NB4 (cell line): ENCODE results near the gene CLSTN1.

ENCODE experiments used
- DNase-seq: peaks from one replicate; pipeline ENCODE4 v3.0.0; 2010; ENCODE audit warnings: low read depth
- H3K4me3 ChIP-seq: one replicate; pipeline ENCODE4 v1.5.1; 2011; ENCODE audit warnings: mild to moderate bottlenecking, low read depth, low read length, moderate library complexity
- CTCF ChIP-seq: IDR thresholded peaks from one replicate; pipeline ENCODE4 v1.5.1; 2012; ENCODE audit warnings: low read depth, low read length
- MAX ChIP-seq: IDR thresholded peaks from 2 replicates; pipeline ENCODE4 v1.6.1; 2011; ENCODE audit warnings: low read depth, low read length
- MYC ChIP-seq: IDR thresholded peaks from 2 replicates; pipeline ENCODE4 v1.6.1; 2011; ENCODE audit warnings: low read depth, low read length
- POLR2A ChIP-seq: IDR thresholded peaks from 2 replicates; pipeline ENCODE4 v1.6.1; 2011; ENCODE audit warnings: mild to moderate bottlenecking; ENCODE audit not compliant: insufficient read length; ENCODE audit errors: extremely low read depth

The CLSTN1 gene

GRCh38 chr1:9855186-9855585 lies 31.4 kb upstream of the CLSTN1 start:
- no peak overlapping the region for H3K4me3 ChIP-seq
- TF ChIP-seq MYC: no peak
- no peak for TF ChIP-seq CTCF
- no peak for TF ChIP-seq MAX
- no peak for TF ChIP-seq POLR2A
- DNase-seq: no peak

- TF ChIP-seq CTCF: no peak
- DNase-seq: no peak
- H3K4me3 ChIP-seq: no peak overlapping the region
Observed at GRCh38 chr1:9853249-9853595, 29.5 kb upstream of the CLSTN1 start.

- H3K4me3 ChIP-seq: no peak overlapping the region
- no peak for DNase-seq
- TF ChIP-seq MAX (no peak), POLR2A (no peak), MYC (no peak), CTCF (no peak)
Observed at GRCh38 chr1:9852410-9853248, 28.9 kb upstream of the CLSTN1 start.

GRCh38 chr1:9852004-9852403 lies 28.2 kb upstream of the CLSTN1 start:
- DNase-seq: no peak

GRCh38 chr1:9850442-9851162 lies 26.8 kb upstream of the CLSTN1 start:
- DNase-seq: no peak
- H3K4me3 ChIP-seq: no peak overlapping the region
- TF ChIP-seq MYC: no peak
- TF ChIP-seq POLR2A: no peak
- TF ChIP-seq CTCF: no peak
- TF ChIP-seq MAX: no peak

More at GRCh38 chr1:9852004-9852403, 28.2 kb upstream of the CLSTN1 start:
- TF ChIP-seq MYC: no peak
- no peak for TF ChIP-seq POLR2A
- no peak for TF ChIP-seq CTCF
- no peak for TF ChIP-seq MAX
- no peak overlapping the region for H3K4me3 ChIP-seq
